ENCODE results near the gene SMIM5.
A peak's percentile ranks its signal among the peaks of the same experiment; 100 is the strongest.

Gene SMIM5

GRCh38 chr17:75601057-75601987, 31.9 kb upstream of the SMIM5 start:
- in situ Hi-C loops (cut with HindIII; ENCODE audit: low pct_ligation_motif_present, low pct_unique_long_range_greater_than_20kb, low sequenced_read_pairs): no loop called here
- peak; percentile 77 for DNase-seq

DNA sequence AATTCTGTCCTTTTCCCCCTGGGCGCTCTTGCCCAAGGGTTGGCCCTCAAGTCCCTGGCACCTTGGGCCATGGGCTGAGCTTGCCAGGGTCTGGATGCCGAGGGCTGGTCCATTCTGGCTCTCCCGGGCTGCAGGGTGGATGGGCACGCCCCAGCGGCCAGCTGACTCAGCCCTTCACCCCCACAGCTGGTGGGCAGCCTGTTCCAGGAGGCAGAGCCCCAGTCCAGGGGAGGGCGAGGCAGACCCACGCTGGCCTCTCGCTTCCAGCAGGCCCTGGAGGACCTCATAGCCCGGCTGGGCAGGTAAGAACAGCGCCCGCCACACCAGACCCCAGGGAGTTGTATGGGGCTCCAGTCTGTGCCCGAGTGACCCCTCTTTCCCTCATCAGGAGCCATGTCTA, 30.6 kb upstream of the SMIM5 start:
- DNase-seq: peak; percentile 63
- in situ Hi-C loops (cut with HindIII; ENCODE audit: low pct_ligation_motif_present, low pct_unique_long_range_greater_than_20kb, low sequenced_read_pairs): no loop called here

DNA sequence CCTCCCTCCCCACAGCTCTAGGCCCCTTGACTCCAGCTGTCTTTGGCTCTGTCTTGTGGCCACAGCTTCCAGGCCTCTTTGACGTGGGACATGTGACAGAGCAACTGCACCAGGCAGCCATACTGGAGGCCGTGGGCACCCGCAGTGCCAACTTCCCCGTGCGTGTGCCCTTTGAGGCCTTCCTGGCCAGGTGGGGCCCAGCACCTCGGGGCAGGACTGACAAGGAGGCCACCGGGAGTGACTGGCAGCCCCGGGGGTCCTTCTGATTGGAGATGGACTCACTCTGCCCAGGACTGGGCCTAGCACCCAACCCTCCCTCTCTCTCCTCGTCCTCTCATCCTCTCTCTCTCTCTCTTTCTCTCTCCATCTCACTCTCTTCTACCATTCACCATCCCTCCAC, 30.1 kb upstream of the SMIM5 start:
- no peak for DNase-seq
- in situ Hi-C loops (cut with HindIII; ENCODE audit: low pct_ligation_motif_present, low pct_unique_long_range_greater_than_20kb, low sequenced_read_pairs): no loop called here

DNA sequence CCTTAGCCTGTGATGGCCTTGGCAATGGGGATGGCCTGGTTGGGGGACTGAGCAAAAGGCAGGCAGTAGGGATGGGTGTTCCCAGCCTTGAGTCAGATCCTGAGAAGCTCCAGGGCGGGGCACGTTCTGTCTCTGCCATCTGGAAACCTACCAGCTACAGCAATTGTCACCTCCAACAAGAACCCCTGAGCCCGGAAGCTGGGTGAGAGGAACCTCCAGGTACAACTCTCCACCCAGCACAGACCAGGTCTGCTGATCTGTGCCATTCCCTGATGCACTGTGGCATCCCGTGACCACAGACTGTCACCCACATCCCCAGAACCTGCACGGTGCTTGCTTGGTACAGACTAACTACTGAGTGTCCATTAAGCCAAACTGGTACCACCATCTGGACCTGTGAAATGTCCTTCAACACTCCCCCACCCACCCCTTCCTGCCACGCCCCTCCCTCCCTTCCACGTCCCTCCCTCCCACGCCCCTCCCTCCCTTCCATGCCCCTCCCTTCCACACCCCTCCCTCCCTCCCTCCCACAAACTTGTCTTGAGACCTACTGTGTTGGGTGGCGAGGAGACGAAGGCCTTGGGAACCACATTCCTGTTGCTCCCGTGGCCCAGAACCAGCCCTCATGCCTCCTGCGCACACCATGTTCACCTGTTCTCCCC, 29.1 kb upstream of the SMIM5 start:
- in situ Hi-C loops (cut with HindIII; ENCODE audit: low pct_ligation_motif_present, low pct_unique_long_range_greater_than_20kb, low sequenced_read_pairs): no loop called here
- no peak for DNase-seq

- no peak for DNase-seq
- in situ Hi-C loops (cut with HindIII; ENCODE audit: low pct_ligation_motif_present, low pct_unique_long_range_greater_than_20kb, low sequenced_read_pairs): no loop called here
These were observed 27.4 kb upstream of the SMIM5 start for GRCh38 chr17:75605790-75606189.

GRCh38 chr17:75607086-75607485, 26.1 kb upstream of the SMIM5 start:
- in situ Hi-C loops (cut with HindIII; ENCODE audit: low pct_ligation_motif_present, low pct_unique_long_range_greater_than_20kb, low sequenced_read_pairs): no loop called here
- DNase-seq: no peak

DNA sequence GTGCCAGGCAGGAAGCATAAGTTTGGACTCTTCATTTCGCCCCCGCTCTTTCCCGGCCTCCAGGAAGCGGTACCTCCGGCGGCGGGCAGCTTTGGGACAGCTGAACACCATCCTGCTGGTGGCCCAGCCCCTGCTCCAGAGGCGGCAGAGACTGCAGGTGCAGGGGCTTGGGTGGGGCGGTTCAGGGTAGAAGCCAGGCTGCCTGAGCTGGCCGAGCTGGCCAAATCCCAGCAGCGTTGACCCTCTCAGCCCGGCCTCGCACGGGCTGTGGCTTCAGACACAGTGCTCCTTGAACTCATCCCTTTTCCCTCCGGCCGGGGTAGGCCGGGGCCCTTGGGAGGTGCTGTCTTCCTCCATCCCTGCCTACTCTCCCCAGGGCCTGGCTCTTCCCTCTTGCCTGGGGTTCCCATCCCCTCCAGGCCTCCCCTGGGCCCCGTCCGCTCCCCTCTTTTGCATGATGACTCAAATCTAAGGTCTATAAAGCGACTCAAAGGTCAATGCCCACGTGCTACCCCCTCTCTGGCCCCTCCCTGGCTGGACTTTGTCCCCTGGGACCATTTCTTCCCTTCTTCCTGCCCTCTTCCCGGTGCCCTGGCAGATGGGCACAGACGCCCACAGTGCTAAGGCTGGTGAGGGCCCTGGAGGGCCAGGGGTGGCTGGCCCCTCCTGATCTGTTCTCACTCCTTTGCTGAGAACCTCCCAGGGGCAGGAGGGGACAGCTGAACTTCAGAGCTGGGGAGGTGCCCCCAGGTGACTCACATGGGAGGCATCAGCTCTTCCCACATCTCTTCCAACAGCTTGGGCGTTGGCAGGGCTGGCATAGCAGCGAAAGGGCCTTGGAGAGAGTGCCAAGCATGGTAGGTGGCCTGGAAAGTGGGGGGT, 22.9 kb upstream of the SMIM5 start:
- peak; percentile 20 for DNase-seq
- in situ Hi-C loops (cut with HindIII; ENCODE audit: low pct_ligation_motif_present, low pct_unique_long_range_greater_than_20kb, low sequenced_read_pairs): no loop called here

DNA sequence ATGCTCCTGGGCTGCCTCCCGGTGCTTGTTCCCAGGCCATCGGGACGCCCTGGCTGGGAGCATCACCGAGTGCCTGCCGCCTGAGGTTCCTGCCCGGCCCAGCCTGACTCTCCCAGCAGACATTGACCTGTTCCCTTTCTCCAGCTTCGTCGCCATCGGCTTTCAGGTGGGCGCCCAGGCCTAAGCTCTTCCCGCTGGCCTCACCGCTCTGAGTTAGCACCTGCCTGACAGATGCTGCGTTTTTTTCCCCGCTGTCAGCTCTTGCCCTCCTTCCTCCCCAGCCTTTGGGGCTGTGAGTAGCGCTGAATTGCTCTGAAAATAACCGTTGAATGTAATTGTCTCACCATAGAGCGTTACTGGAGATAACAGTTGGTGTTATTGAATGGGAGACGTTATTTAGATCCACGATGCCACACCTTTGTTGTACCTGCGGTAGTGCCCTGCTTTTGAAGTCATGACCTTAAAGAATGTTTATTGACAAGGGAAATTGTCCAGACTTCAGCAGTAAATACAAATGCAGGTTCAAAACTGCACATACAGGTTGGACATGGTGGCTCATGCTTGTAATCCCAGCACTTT, 21.3 kb upstream of the SMIM5 start:
- no peak for DNase-seq
- in situ Hi-C loops (cut with HindIII; ENCODE audit: low pct_ligation_motif_present, low pct_unique_long_range_greater_than_20kb, low sequenced_read_pairs): no loop called here

- DNase-seq: no peak
- in situ Hi-C loops (cut with HindIII; ENCODE audit: low pct_ligation_motif_present, low pct_unique_long_range_greater_than_20kb, low sequenced_read_pairs): no loop called here
These were observed 20.2 kb upstream of the SMIM5 start for GRCh38 chr17:75612906-75613626.

GRCh38 chr17:75614006-75614405, 19.2 kb upstream of the SMIM5 start:
- no peak for DNase-seq
- in situ Hi-C loops (cut with HindIII; ENCODE audit: low pct_ligation_motif_present, low pct_unique_long_range_greater_than_20kb, low sequenced_read_pairs): no loop called here

- in situ Hi-C loops (cut with HindIII; ENCODE audit: low pct_ligation_motif_present, low pct_unique_long_range_greater_than_20kb, low sequenced_read_pairs): no loop called here
- DNase-seq: no peak
These were observed 18.5 kb upstream of the SMIM5 start for GRCh38 chr17:75614556-75615270.

GRCh38 chr17:75615301-75615700, 17.9 kb upstream of the SMIM5 start:
- no peak for DNase-seq
- in situ Hi-C loops (cut with HindIII; ENCODE audit: low pct_ligation_motif_present, low pct_unique_long_range_greater_than_20kb, low sequenced_read_pairs): no loop called here

DNA sequence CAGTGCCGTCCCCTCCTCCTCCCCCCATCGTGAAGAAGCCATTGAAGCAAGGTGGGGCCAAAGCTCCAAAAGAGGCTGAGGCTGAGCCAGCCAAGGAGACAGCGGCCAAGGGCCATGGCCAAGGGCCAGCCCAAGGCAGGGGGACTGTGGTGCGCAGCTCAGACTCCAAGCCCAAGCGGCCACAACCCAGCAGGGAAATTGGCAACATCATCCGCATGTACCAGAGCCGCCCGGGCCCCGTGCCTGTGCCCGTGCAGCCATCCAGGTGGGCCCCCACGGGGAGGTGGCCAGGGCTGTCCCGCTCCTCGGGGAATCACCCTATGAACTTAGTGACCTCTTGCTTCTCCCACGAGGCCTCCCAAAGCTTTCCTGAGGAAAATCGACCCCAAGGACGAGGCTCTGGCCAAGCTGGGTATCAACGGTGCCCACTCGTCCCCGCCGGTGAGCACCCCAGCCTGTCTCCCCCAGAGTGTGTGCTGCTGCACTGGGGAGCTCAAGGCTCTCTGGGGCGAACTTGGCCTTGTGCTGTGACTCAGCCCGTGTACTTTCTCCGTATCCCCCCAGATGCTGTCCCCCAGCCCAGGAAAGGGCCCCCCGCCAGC, 16.6 kb upstream of the SMIM5 start:
- in situ Hi-C loops (cut with HindIII; ENCODE audit: low pct_ligation_motif_present, low pct_unique_long_range_greater_than_20kb, low sequenced_read_pairs): no loop called here
- DNase-seq: no peak

- in situ Hi-C loops (cut with HindIII; ENCODE audit: low pct_ligation_motif_present, low pct_unique_long_range_greater_than_20kb, low sequenced_read_pairs): no loop called here
- no peak for DNase-seq
These were observed 16.0 kb upstream of the SMIM5 start for GRCh38 chr17:75617218-75617617.

DNA sequence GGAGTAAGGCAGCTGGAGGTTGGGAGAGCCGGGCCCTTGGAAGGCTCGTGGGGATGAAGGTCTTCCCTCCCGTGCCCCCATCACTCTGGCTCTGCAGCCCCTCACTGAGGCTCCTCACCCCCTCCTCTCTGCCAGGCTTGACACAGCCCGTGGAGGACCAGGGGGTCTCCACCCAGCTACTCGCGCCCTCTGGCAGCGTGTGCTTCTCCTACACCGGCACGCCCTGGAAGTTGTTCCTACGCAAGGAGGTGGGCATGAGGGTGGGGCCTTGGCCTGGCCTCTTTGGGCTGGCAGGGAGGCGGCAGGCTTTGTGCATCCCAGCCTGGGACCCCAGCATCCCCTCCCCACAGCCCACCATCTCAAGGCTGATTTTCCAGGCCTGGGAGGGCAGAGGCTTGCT, 15.6 kb upstream of the SMIM5 start:
- in situ Hi-C loops (cut with HindIII; ENCODE audit: low pct_ligation_motif_present, low pct_unique_long_range_greater_than_20kb, low sequenced_read_pairs): no loop called here
- no peak for DNase-seq

DNA sequence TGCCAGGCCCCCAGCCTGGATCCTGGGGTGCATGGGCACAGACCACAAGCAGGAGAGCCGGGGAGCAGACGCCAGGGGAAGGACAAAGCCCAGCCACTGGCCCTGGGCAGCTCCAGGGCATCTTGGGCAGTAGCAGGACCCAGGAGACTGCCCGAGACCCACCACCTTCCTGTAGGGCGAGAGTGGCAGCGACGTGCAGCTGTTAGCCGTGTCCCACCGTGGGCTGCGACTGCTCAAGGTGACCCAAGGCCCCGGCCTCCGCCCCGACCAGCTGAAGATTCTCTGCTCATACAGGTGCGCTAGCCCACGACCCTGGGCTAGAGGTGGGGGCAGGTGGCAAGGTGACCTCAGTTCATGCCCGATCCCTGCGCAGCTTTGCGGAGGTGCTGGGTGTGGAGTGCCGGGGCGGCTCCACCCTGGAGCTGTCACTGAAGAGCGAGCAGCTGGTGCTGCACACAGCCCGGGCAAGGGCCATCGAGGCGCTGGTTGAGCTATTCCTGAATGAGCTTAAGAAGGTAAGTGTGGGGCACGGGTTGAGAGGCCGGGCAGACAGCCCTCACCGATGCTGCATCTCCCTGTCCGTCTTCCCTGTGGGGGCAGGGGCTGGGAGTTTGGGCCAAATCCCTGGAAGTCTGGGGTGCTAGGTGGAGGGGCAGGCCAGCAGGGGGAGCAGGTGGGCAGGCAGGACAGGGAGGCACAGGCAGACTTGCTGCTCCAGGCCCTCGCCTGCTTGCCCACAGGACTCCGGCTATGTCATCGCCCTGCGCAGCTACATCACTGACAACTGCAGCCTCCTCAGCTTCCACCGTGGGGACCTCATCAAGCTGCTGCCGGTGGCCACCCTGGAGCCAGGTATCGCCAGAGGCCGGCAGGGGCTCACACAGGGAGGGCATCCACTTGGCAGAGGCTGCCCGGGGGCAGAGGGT, 13.5 kb upstream of the SMIM5 start:
- in situ Hi-C loops (cut with HindIII; ENCODE audit: low pct_ligation_motif_present, low pct_unique_long_range_greater_than_20kb, low sequenced_read_pairs): no loop called here
- peak; percentile 58 for DNase-seq
